GM23338 (cell line): ENCODE data around the gene GSX2. TPM values are rescaled to one million over a fixed set of nuclear protein-coding genes. Genes with fewer than 3 reads are reported as not detected.

ENCODE experiments used
- ATAC-seq: fragments of 200-7000 bp; cut with Tn5 transposase; 3 replicates; pipeline ENCODE4 v1.9.1; 2020
- DNase-seq: peaks from one replicate; pipeline ENCODE4 v3.0.0-alpha.2; 2015; ENCODE audit warnings: low spot score
- H2AFZ ChIP-seq: fragments of 200-600 bp; sonication (generic); 2 replicates; pipeline ENCODE4 v1.8.0; 2016; ENCODE audit warnings: antibody characterized with exemption, mild to moderate bottlenecking, moderate library complexity
- H3F3A ChIP-seq: fragments of 200-600 bp; sonication (generic); replicated peaks from 2 replicates; pipeline ENCODE4 v1.8.0; 2017; ENCODE audit warnings: antibody characterized with exemption, mixed run types, low read depth
- H3K27ac ChIP-seq: fragments of 200-600 bp; sonication (generic); 2 replicates; pipeline ENCODE4 v1.6.1; 2016; ENCODE audit warnings: low read depth
- H3K27me3 ChIP-seq: fragments of 200-600 bp; sonication (generic); 2 replicates; pipeline ENCODE4 v1.8.0; 2016; ENCODE audit warnings: mild to moderate bottlenecking, mixed run types, moderate library complexity; ENCODE audit not compliant: insufficient read depth
- H3K36me3 ChIP-seq: fragments of 200-600 bp; sonication (generic); 2 replicates; pipeline ENCODE4 v1.8.0; 2016; ENCODE audit warnings: mild to moderate bottlenecking; ENCODE audit not compliant: insufficient read depth
- H3K4me1 ChIP-seq: fragments of 200-600 bp; sonication (generic); 2 replicates; pipeline ENCODE4 v1.8.0; 2016; ENCODE audit warnings: mild to moderate bottlenecking, moderate library complexity; ENCODE audit not compliant: insufficient read depth
- H3K4me2 ChIP-seq: fragments of 200-600 bp; sonication (generic); 2 replicates; pipeline ENCODE4 v1.7.1; 2017; ENCODE audit warnings: mixed run types
- H3K4me3 ChIP-seq: fragments of 200-600 bp; sonication (generic); 2 replicates; pipeline ENCODE4 v1.6.1; 2016; ENCODE audit warnings: mixed run types
- H3K79me2 ChIP-seq: fragments of 200-600 bp; sonication (generic); replicated peaks from 2 replicates; pipeline ENCODE4 v1.8.0; 2017; ENCODE audit warnings: mild to moderate bottlenecking; ENCODE audit not compliant: insufficient read depth
- H3K9me2 ChIP-seq: fragments of 200-600 bp; sonication (generic); 2 replicates; pipeline ENCODE4 v1.8.0; 2017; ENCODE audit not compliant: insufficient read depth
- H4K20me1 ChIP-seq: fragments of 200-600 bp; sonication (generic); replicated peaks from 2 replicates; pipeline ENCODE4 v1.8.0; 2017; ENCODE audit warnings: mild to moderate bottlenecking; ENCODE audit not compliant: insufficient read depth
- H3K27ac Mint-ChIP-seq: 2 replicates; pipeline ENCODE4 v1.8.0; 2020; ENCODE audit warnings: inconsistent platforms, mild to moderate bottlenecking, moderate library complexity, mixed read lengths
- H3K27me3 Mint-ChIP-seq: 3 replicates; pipeline ENCODE4 v1.8.0; 2022; ENCODE audit warnings: low read depth, mild to moderate bottlenecking, moderate library complexity, mixed read lengths, inconsistent platforms; ENCODE audit not compliant: insufficient read depth, poor library complexity
- H3K36me3 Mint-ChIP-seq: 3 replicates; pipeline ENCODE4 v1.8.0; 2021; ENCODE audit warnings: low read depth, mild to moderate bottlenecking, inconsistent platforms, moderate library complexity, mixed read lengths
- H3K4me1 Mint-ChIP-seq: 3 replicates; pipeline ENCODE4 v1.8.0; 2020; ENCODE audit warnings: mild to moderate bottlenecking, inconsistent platforms, mixed read lengths
- H3K4me3 Mint-ChIP-seq: 3 replicates; pipeline ENCODE4 v1.8.0; 2021; ENCODE audit warnings: moderate library complexity, mild to moderate bottlenecking, inconsistent platforms, mixed read lengths
- H3K9me3 Mint-ChIP-seq: 3 replicates; pipeline ENCODE4 v1.8.0; 2020; ENCODE audit warnings: moderate library complexity, mild to moderate bottlenecking, inconsistent platforms, mixed read lengths
- CREB1 ChIP-seq: fragments of 250-450 bp; sonication (Bioruptor Pico); IDR thresholded peaks from 2 replicates; pipeline ENCODE4 v1.5.0; 2020; ENCODE audit warnings: low read depth, mild to moderate bottlenecking, moderate library complexity
- CTCF ChIP-seq, 2 experiments: fragments of 200-600 bp in 1 of 2; sonication (generic) in 1 of 2; conservative IDR thresholded peaks; 2 replicates each; pipeline versions ENCODE4 v1.5.1 to v1.6.1; 2016 to 2017; ENCODE audit warnings: antibody characterized with exemption in 2 of 2, low read depth in 2 of 2, mild to moderate bottlenecking in 2 of 2, moderate library complexity in 1 of 2
- ETS1 ChIP-seq: IDR thresholded peaks from 2 replicates; pipeline ENCODE4 v1.6.1; 2016; ENCODE audit warnings: antibody characterized with exemption
- JUNB ChIP-seq: IDR thresholded peaks from one replicate; pipeline ENCODE4 v1.6.1; 2016; ENCODE audit warnings: antibody characterized with exemption; ENCODE audit not compliant: unreplicated experiment
- NANOG ChIP-seq: IDR thresholded peaks from 2 replicates; pipeline ENCODE4 v1.6.1; 2016; ENCODE audit warnings: antibody characterized with exemption, borderline replicate concordance
- POLR2AphosphoS5 ChIP-seq: IDR thresholded peaks from 2 replicates; pipeline ENCODE4 v1.6.1; 2016; ENCODE audit warnings: antibody characterized with exemption, low read depth
- STAT1 ChIP-seq: IDR thresholded peaks from one replicate; pipeline ENCODE4 v1.6.1; 2016; ENCODE audit warnings: antibody characterized with exemption; ENCODE audit not compliant: unreplicated experiment
- ZNF114 ChIP-seq: fragments of 250-450 bp; sonication (Bioruptor Pico); IDR thresholded peaks from 2 replicates; pipeline ENCODE4 v1.5.0; 2020; ENCODE audit warnings: mild to moderate bottlenecking, moderate library complexity
- ZNF331 ChIP-seq: fragments of 250-450 bp; sonication (Bioruptor Pico); IDR thresholded peaks from 2 replicates; pipeline ENCODE4 v1.5.0; 2020; ENCODE audit warnings: low read depth, mild to moderate bottlenecking, moderate library complexity
- ZNF462 ChIP-seq: fragments of 250-450 bp; sonication (Bioruptor Pico); IDR thresholded peaks from 2 replicates; pipeline ENCODE4 v1.5.0; 2020; ENCODE audit warnings: mild to moderate bottlenecking, moderate library complexity
- polyA plus RNA-seq: library from polyadenylated mRNA; unstranded; fragments of >200 nt; fragmentation: Nextera tagmentation; extraction: Ambion mirVana; gene quantifications from 2 replicates; pipeline ENCODE4 v1.2.1, GENCODE V29; 2016
- total RNA-seq: library from RNA; depleted of rRNA; stranded (reverse); fragments of >200 nt; shearing (Covaris generic); gene quantifications from 2 replicates; pipeline ENCODE4 v1.2.3, GENCODE V29; 2014

Gene GSX2
- total and polyA plus RNA-seq, 2 experiments from 2014 or later: 0.34 TPM; not detected in 1

DNA sequence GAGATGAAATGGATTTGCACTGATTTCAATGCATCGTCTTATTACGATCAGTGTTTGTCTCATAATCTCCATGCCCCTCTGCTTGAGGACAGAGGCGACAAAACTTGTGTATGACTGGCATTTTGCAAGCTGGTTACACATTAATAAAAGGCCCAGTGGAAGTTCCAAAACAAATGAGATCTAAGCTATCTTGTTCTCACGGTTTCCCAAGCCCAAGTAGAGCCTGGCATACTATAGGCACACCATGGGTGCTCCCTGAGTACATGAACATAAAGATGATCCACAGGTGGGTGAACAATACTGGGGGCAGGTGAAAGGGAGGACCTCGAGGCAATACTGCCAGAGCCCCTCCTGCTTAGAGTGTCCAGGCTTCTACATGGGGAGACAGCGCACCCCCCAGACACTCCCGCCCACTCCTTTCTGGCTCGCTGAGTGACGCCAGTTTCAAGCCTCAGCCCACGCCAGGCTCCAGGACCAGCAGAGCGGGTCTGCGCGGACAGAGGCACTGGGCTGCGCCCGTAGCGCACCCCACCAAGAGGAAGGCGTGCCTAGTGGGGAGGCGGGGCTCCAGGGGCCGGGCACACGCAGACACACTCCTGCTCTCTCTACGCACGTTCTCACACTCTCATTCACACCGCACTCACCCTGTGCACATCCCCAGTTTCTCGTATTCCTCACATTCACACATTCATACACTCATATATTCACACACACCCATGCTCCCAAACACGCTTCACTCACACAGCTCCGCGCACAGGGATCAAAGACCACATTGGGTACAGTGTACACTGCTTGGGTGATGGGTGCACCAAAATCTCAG is 8.9 kb upstream of the GSX2 start:
- peaks cover 41% of the 10 kb centered on the region for H3K4me1 Mint-ChIP-seq
- peak overlapping the region; percentile 76 for H3K4me3 Mint-ChIP-seq

More for the DNA sequence above, 8.9 kb upstream of the GSX2 start:
- ATAC-seq (peak; percentile 73), DNase-seq (peak; percentile 47)
- Mint-ChIP-seq H3K27ac (no peak overlapping the region), H3K9me3 (no peaks in the 10 kb centered on the region), H3K36me3 (no peaks in the 10 kb centered on the region), H3K27me3 (peaks cover 63% of the 10 kb centered on the region)
- Histone ChIP-seq H3K9me2 (peaks cover 6% of the 10 kb centered on the region; the same call in 1 of the 2 replicates), H3K4me1 (peaks cover 42% of the 10 kb centered on the region), H3K36me3 (no peaks in the 10 kb centered on the region), H3F3A (peaks cover 30% of the 10 kb centered on the region), H3K27me3 (peaks cover 93% of the 10 kb centered on the region), H3K27ac (no peak overlapping the region), H3K79me2 (no peaks in the 10 kb centered on the region), H3K4me3 (peak overlapping the region; percentile 68), H4K20me1 (peaks cover 7% of the 10 kb centered on the region; the same call in 1 of the 2 replicates), H2AFZ (0 out of 2 replicates have a peak overlapping the region, but pooled peaks have one; percentile 45), H3K4me2 (peak overlapping the region; percentile 93)
- TF ChIP-seq CREB1 (CRISPR knock-in tag) (no peak), CTCF (conservative IDR thresholded peaks at IDR 0.05; ENCODE audit: low read depth in 2 of 2) (no peak), ZNF462 (CRISPR knock-in tag) (no peak), NANOG (no peak), STAT1 (no peak), JUNB (no peak), ZNF331 (CRISPR knock-in tag) (no peak), ETS1 (no peak), POLR2AphosphoS5 (no peak), ZNF114 (CRISPR knock-in tag) (no peak)
